ENCODE data around the gene VAMP8.
"Not testable (repeated sequence)": the region's sequence is repeated elsewhere in the genome, so short reads cannot be mapped to it uniquely, and the experiment has no call there.

Gene VAMP8

GRCh38 chr2:85577386-85578242 is at the start of gene VAMP8:
Gene VAMP8 (plus strand): TSS chr2:85577586. CDS start chr2:85577647, 61 bp downstream.
- in situ Hi-C loops (cut with HindIII; ENCODE audit: low pct_ligation_motif_present, low pct_unique_long_range_greater_than_20kb, low sequenced_read_pairs): no loop called here
- DNase-seq: peak; percentile 57

GRCh38 chr2:85527787-85528186 is 49.6 kb upstream of the VAMP8 start:
- DNase-seq: no peak
- in situ Hi-C loops (cut with HindIII; ENCODE audit: low pct_ligation_motif_present, low pct_unique_long_range_greater_than_20kb, low sequenced_read_pairs): no loop called here

DNA sequence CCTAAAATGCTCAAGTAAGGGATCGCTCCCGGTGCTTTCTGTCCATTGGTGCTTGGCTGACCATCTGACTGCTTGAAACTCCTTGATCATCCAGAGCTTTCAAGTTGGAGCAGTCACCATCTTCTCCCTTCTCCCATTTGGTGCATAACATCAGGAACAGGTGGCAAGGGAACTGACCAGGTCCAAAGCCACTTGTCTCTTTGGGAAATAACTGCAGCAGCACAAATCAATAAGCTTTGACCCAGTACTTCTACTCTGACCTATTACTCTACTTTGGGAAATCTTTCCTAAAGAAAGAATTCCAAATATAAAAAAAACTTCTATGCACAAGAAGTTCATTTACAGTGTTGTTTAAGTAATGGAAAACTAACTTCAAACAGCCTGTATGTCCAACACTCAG is 49.0 kb upstream of the VAMP8 start:
- no peak for DNase-seq
- in situ Hi-C loops (cut with HindIII; ENCODE audit: low pct_ligation_motif_present, low pct_unique_long_range_greater_than_20kb, low sequenced_read_pairs): no loop called here

- in situ Hi-C loops (cut with HindIII; ENCODE audit: low pct_ligation_motif_present, low pct_unique_long_range_greater_than_20kb, low sequenced_read_pairs): no loop called here
- no peak for DNase-seq
These were observed 47.6 kb upstream of the VAMP8 start for GRCh38 chr2:85529809-85530208.

GRCh38 chr2:85531589-85531988 is 45.8 kb upstream of the VAMP8 start:
- in situ Hi-C loops (cut with HindIII; ENCODE audit: low pct_ligation_motif_present, low pct_unique_long_range_greater_than_20kb, low sequenced_read_pairs): no loop called here

DNA sequence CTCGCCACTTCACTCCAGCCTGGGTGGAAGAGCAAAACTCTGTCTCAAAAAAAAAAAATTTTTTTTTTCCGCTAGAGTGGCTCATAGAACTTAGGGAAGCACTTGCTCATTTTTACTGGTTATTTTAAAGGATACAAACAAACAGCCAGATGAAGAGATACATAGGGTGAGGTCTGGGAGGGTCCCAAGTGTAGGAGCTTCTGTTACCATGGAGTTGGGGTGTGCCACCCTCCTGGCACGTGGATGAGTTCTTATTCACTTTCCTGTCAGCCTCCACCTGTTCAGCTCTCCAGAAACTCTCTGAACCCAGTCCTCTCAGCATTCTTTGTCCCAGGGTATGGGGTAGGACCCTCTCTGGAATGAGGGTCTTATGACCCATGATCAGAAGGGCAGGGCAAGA is 43.3 kb upstream of the VAMP8 start:
- in situ Hi-C loops (cut with HindIII; ENCODE audit: low pct_ligation_motif_present, low pct_unique_long_range_greater_than_20kb, low sequenced_read_pairs): no loop called here
- DNase-seq: no peak

More at GRCh38 chr2:85531589-85531988, 45.8 kb upstream of the VAMP8 start:
- no peak for DNase-seq

GRCh38 chr2:85534881-85535280 is 42.5 kb upstream of the VAMP8 start:
- in situ Hi-C loops (cut with HindIII; ENCODE audit: low pct_ligation_motif_present, low pct_unique_long_range_greater_than_20kb, low sequenced_read_pairs): no loop called here

GRCh38 chr2:85536479-85536878 is 40.9 kb upstream of the VAMP8 start:
- in situ Hi-C loops (cut with HindIII; ENCODE audit: low pct_ligation_motif_present, low pct_unique_long_range_greater_than_20kb, low sequenced_read_pairs): no loop called here
- peak; percentile 27 for DNase-seq

More at GRCh38 chr2:85534881-85535280, 42.5 kb upstream of the VAMP8 start:
- no peak for DNase-seq

DNA sequence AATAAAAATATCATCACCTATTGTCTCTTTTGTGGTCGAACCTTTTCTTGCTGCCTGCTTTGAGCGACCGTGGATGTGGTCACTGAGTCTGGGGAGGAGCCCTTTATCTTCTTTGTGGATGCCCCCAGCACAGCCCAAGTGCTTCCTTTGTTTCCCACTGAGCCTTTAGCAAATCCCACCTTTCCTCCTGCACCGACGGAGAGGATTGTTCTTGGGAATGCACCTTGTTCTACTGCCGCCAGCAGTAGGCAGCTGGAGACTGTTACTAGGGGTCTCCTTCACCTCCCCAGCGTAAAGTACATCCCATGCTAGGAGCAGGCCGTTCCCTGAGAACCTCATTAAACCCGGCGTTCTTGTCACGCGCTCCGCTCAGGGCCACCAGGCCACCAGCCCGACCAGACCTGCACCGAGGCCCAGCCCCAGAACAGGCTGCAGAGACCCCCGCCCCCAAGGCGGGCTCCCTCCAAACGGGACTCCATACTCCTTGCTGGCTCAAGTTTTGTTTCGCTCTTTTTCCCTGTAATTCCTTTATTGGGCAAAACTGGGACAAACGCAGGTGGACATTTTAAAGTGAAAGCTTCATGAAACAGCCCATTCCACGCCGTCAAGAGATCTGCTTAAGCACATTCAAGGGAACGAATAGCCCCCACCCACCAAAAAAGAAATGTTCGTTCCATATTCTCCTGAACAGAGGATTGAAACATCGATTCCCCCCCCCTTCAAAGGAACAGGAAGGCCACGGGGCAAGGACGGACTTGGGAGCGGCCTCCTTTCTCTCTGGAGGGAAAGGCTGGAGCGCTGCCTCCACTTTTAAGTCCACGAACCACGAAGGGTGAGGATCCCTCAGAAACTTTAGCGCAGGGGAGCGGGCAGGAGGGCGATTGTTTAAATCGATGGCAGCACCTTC is 39.5 kb upstream of the VAMP8 start:
- peak; percentile 51 for DNase-seq
- in situ Hi-C loops (cut with HindIII; ENCODE audit: low pct_ligation_motif_present, low pct_unique_long_range_greater_than_20kb, low sequenced_read_pairs): no loop called here

DNA sequence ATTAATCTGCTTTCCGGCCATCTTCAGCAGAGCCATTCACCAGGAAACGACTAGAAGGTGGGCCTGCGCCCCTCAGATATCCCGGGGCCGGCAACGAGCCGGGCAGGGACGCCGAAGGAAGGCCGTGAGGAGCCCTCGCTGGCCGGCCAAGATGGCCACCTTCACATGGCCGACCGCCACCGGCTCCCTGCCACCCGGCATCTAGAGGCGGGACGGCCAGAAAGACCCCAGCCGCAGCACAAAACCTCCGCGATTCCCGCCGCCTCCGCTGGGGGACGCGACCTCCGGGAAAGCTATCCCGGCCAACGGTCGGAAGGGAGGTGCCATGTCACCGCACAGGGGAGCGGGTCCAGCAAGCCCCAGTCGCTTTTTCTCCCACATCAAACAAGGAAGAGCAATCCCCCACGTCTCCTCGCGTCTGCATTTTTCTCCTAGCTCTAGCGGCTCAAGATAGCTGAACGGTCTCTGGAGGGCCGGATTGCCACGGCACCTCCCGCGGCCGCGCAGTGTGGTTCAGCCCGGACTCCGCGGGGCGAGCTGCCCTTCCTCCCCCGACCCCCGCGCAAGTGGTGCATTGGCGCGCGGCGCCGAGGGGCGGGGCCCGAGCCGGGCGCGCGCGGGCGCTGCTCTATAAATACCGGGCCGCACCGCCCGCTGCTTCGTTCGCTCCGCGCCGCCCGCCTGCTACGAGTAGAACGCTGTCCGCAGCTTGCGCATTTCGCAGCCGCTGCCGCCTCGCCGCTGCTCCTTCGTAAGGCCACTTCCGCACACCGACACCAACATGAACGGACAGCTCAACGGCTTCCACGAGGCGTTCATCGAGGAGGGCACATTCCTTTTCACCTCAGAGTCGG is 38.7 kb upstream of the VAMP8 start, which contains the start of gene MAT2A:
TSS of gene MAT2A (plus strand) at position 662 of the 854 bp plus-strand sequence. CDS start at position 782, 120 bp downstream.
- in situ Hi-C loops (cut with HindIII; ENCODE audit: low pct_ligation_motif_present, low pct_unique_long_range_greater_than_20kb, low sequenced_read_pairs): no loop called here
- DNase-seq: peak; percentile 95

- in situ Hi-C loops (cut with HindIII; ENCODE audit: low pct_ligation_motif_present, low pct_unique_long_range_greater_than_20kb, low sequenced_read_pairs): no loop called here
- DNase-seq: peak; percentile 54
These were observed 37.8 kb upstream of the VAMP8 start for GRCh38 chr2:85539361-85540132.

- DNase-seq: peak; percentile 39
- in situ Hi-C loops (cut with HindIII; ENCODE audit: low pct_ligation_motif_present, low pct_unique_long_range_greater_than_20kb, low sequenced_read_pairs): no loop called here
These were observed 37.2 kb upstream of the VAMP8 start for GRCh38 chr2:85540133-85540648.

- in situ Hi-C loops (cut with HindIII; ENCODE audit: low pct_ligation_motif_present, low pct_unique_long_range_greater_than_20kb, low sequenced_read_pairs): no loop called here
- DNase-seq: no peak
These were observed 36.1 kb upstream of the VAMP8 start for GRCh38 chr2:85541262-85541661.

DNA sequence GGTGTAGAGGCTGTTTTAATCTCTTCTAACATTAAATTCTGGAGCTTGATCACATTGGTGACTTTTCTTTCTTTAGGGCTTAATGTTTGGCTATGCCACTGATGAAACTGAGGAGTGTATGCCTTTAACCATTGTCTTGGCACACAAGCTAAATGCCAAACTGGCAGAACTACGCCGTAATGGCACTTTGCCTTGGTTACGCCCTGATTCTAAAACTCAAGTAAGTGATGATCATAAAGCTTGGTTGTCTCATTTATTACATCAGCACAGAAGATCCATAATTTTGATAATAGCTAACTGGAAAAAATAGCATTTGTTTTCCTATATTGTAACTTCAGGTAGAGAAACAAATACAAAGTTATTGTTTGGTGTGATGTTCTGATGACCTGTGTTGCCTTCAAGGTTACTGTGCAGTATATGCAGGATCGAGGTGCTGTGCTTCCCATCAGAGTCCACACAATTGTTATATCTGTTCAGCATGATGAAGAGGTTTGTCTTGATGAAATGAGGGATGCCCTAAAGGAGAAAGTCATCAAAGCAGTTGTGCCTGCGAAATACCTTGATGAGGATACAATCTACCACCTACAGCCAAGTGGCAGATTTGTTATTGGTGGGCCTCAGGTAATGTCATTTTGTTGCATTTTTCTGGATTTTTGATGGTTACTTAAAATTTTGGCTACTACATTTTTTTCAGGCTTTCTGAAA is 35.5 kb upstream of the VAMP8 start:
- DNase-seq: no peak
- in situ Hi-C loops (cut with HindIII; ENCODE audit: low pct_ligation_motif_present, low pct_unique_long_range_greater_than_20kb, low sequenced_read_pairs): no loop called here

- DNase-seq: no peak
- in situ Hi-C loops (cut with HindIII; ENCODE audit: low pct_ligation_motif_present, low pct_unique_long_range_greater_than_20kb, low sequenced_read_pairs): no loop called here
These were observed 34.6 kb upstream of the VAMP8 start for GRCh38 chr2:85542777-85543176.

DNA sequence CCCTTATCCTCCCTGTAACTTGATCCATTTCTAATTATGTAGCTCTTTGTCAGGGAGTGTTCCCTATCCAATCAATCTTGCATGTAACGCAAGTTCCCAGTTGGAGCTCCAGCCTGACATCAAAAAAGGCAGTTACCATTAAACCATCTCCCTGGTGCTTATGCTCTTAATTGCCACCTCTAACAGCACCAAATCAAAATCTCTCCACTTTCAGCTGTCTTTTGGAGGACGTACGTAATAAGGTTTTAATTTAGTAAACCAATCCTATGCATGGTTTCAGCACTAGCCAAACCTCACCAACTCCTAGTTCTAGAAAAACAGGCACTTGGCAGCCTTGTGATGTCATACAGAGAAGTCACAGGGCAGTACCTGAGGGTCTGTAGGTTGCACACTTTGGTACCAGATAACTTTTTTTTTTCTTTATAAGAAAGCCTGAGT is 33.1 kb upstream of the VAMP8 start:
- DNase-seq; in situ Hi-C loops (cut with HindIII; ENCODE audit: low pct_ligation_motif_present, low pct_unique_long_range_greater_than_20kb, low sequenced_read_pairs): not testable (repeated sequence)

Measured in ACHN (cell line).